HTR-8/SVneo (cell line): ENCODE measurements around the gene TMEM43.
"Not testable (repeated sequence)": the region's sequence is repeated elsewhere in the genome, so short reads cannot be mapped to it uniquely, and the experiment has no call there.

Experiments
- DNase-seq: peaks from one replicate; pipeline ENCODE4 v3.0.0; 2011; ENCODE audit warnings: low spot score, mixed read lengths; ENCODE audit not compliant: insufficient read length
- FAIRE-seq: peaks from 2 replicates; lab custom pipeline; 2011; peaks lifted over from hg19 to GRCh38; lab: Jason Lieb, UNC

TMEM43 gene

GRCh38 chr3:14120921-14121448 lies 3.9 kb upstream of the TMEM43 start:
- DNase-seq, FAIRE-seq: not testable (repeated sequence)

- no peak for DNase-seq
- no peak for FAIRE-seq
Measured at GRCh38 chr3:14121859-14122258, 3.0 kb upstream of the TMEM43 start.

GRCh38 chr3:14122301-14122700 lies 2.6 kb upstream of the TMEM43 start:
- FAIRE-seq (no peak), DNase-seq (no peak)

GRCh38 chr3:14123308-14124222 lies 1.3 kb upstream of the TMEM43 start:
- DNase-seq (no peak), FAIRE-seq (no peak)

GRCh38 chr3:14124223-14124614 lies 633 bp upstream of the TMEM43 start:
- FAIRE-seq, result no peak

GRCh38 chr3:14125193-14126016 lies 553 bp downstream of the TMEM43 start:
- DNase-seq (peak; percentile 68), FAIRE-seq (no peak)

More at GRCh38 chr3:14124223-14124614, 633 bp upstream of the TMEM43 start:
- DNase-seq, result peak; percentile 41

- no peak for FAIRE-seq
- DNase-seq, result no peak
Measured at GRCh38 chr3:14126017-14126886, 1.4 kb downstream of the TMEM43 start.

GRCh38 chr3:14126887-14127505 lies 2.1 kb downstream of the TMEM43 start:
- DNase-seq (no peak), FAIRE-seq (no peak)

GRCh38 chr3:14127516-14128161 lies 2.8 kb downstream of the TMEM43 start:
- no peak for FAIRE-seq

GRCh38 chr3:14128724-14129123 lies 3.9 kb downstream of the TMEM43 start:
- no peak for FAIRE-seq
- DNase-seq, result no peak

More at GRCh38 chr3:14127516-14128161, 2.8 kb downstream of the TMEM43 start:
- DNase-seq, result no peak

GRCh38 chr3:14129296-14129695 lies 4.4 kb downstream of the TMEM43 start:
- DNase-seq (no peak), FAIRE-seq (no peak)

GRCh38 chr3:14130230-14130629 lies 5.4 kb downstream of the TMEM43 start:
- DNase-seq (no peak), FAIRE-seq (no peak)

GRCh38 chr3:14130707-14131106 lies 5.9 kb downstream of the TMEM43 start:
- DNase-seq (no peak), FAIRE-seq (no peak)

- FAIRE-seq (no peak), DNase-seq (no peak)
Measured at GRCh38 chr3:14131134-14131533, 6.3 kb downstream of the TMEM43 start.

- FAIRE-seq, result no peak
- no peak for DNase-seq
Measured at GRCh38 chr3:14132120-14132519, 7.3 kb downstream of the TMEM43 start.

- FAIRE-seq (no peak), DNase-seq (no peak)
Measured at GRCh38 chr3:14132689-14133088, 7.8 kb downstream of the TMEM43 start.

GRCh38 chr3:14133188-14133800 lies 8.4 kb downstream of the TMEM43 start:
- FAIRE-seq, result no peak
- no peak for DNase-seq

GRCh38 chr3:14133876-14134275 lies 9.0 kb downstream of the TMEM43 start:
- no peak for DNase-seq
- no peak for FAIRE-seq
